Endodermal cell (in vitro differentiated cells): ENCODE results near the gene GAST. TPM values are rescaled to one million over a fixed set of nuclear protein-coding genes. Genes with fewer than 3 reads are reported as not detected.

Experiments used
- DNase-seq: peaks from one replicate; pipeline ENCODE4 v3.0.0-alpha.2; 2017
- H3K27ac ChIP-seq: 2 replicates; pipeline ENCODE4 v1.5.1; 2013; ENCODE audit warnings: mild to moderate bottlenecking, low read depth, low read length, moderate library complexity
- H3K27me3 ChIP-seq: 2 replicates; pipeline ENCODE4 v1.6.1; 2013; ENCODE audit warnings: mild to moderate bottlenecking, low read length, moderate library complexity; ENCODE audit not compliant: insufficient read depth, control insufficient read depth, poor library complexity, severe bottlenecking
- H3K36me3 ChIP-seq: 2 replicates; pipeline ENCODE4 v1.7.0; 2013; ENCODE audit warnings: mild to moderate bottlenecking, low read length, moderate library complexity; ENCODE audit not compliant: control insufficient read depth, insufficient read depth
- H3K4me1 ChIP-seq: one replicate; pipeline ENCODE4 v1.7.0; 2013; ENCODE audit warnings: low read length; ENCODE audit not compliant: control insufficient read depth, insufficient read depth
- H3K4me3 ChIP-seq: 2 replicates; pipeline ENCODE4 v1.5.1; 2013; ENCODE audit warnings: mild to moderate bottlenecking, low read length, moderate library complexity
- H3K9ac ChIP-seq: 2 replicates; pipeline ENCODE4 v1.6.1; 2013; ENCODE audit warnings: mild to moderate bottlenecking, low read length, moderate library complexity; ENCODE audit not compliant: poor library complexity, severe bottlenecking; ENCODE audit errors: extremely low read depth
- H3K9me3 ChIP-seq: 2 replicates; pipeline ENCODE4 v1.6.1; 2013; ENCODE audit warnings: mild to moderate bottlenecking, low read length, moderate library complexity; ENCODE audit not compliant: control insufficient read depth
- H3K27ac Mint-ChIP-seq: 2 replicates; pipeline ENCODE4 v1.8.0; 2020; ENCODE audit warnings: mixed read lengths
- H3K27me3 Mint-ChIP-seq: 2 replicates; pipeline ENCODE4 v1.8.0; 2021; ENCODE audit warnings: mild to moderate bottlenecking, mixed read lengths; ENCODE audit not compliant: insufficient read depth
- H3K36me3 Mint-ChIP-seq: 2 replicates; pipeline ENCODE4 v1.8.0; 2020; ENCODE audit warnings: low read depth, mixed read lengths
- H3K4me1 Mint-ChIP-seq: 2 replicates; pipeline ENCODE4 v1.8.0; 2020; ENCODE audit warnings: mixed read lengths
- H3K4me3 Mint-ChIP-seq: 2 replicates; pipeline ENCODE4 v1.8.0; 2020; ENCODE audit warnings: mild to moderate bottlenecking, moderate library complexity, mixed read lengths
- H3K9me3 Mint-ChIP-seq: 2 replicates; pipeline ENCODE4 v1.8.0; 2020; ENCODE audit warnings: mild to moderate bottlenecking, mixed read lengths
- WGBS, 2 experiments: methylation state at CpG; one replicate each; pipeline versions ENCODE4 v1.1.5 to v1.1.7; 2013; ENCODE audit warnings: missing lambda C conversion rate in 2 of 2, mixed read lengths in 1 of 2; ENCODE audit not compliant: insufficient coverage in 1 of 2, insufficient read length in 1 of 2; 5-methylcytosine and 5-hydroxymethylcytosine counted together
- total RNA-seq, 2 donors: library from RNA; stranded (reverse); fragmentation: NEBNext Ultra II Directional in 1 of 2; extraction: Animal tissue kit (Norgen Biotek cat#: 25700) in 1 of 2; gene quantifications; 2 replicates in 1 of 2; 3 replicates in 1 of 2; pipeline ENCODE4 v1.2.1, GENCODE V29; 2021
- TF ChIP-seq, protein P1 (sequence below): fragments of 200-600 bp; sonication (generic); conservative IDR thresholded peaks from 2 replicates; pipeline ENCODE4 v1.5.0; 2021; ENCODE audit warnings: antibody characterized with exemption, mild to moderate bottlenecking

GAST gene
- total RNA-seq, 2 donors from 2014 or later = not detected

DNA sequence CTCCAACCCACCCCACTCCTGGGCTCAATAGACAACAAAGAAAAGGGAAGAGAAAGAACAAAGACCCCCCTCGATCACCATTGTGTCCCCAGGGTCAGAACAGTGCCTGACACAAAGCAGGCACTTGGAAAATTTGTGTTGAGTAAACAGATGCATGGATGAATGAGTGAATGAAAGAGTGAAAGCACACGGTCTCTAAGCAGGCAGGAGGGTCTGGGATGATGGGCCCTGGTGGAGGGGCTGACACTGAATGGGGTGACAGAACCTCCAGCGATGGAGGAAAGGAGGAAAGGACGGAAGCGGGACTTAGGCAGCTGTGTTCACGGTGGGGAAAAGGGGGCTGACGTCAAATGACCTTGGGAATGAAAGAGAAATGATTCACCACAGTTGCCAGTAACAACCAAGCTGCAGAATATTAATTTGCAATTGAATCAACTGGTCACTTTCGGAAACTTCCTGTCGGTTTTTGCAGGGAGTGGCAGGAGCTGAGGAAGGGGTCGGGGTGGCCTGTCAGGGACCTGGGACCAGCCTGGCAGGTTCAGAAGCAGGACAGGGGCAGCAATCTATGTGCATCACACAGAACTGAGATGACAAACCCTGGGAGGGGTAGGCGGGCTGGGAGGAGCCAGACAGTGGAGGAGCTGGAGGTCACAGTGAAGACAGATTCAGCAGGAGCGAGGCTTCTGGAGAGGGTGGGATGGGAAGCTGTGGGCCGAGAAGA is 6.7 kb upstream of the GAST start:
- 42 to 54% methylated on average over 11 to 13 of the region's 13 CpGs for WGBS, 2 experiments
- Mint-ChIP-seq H3K4me1 (peaks cover 9% of the 10 kb centered on the region), H3K27me3 (peaks cover 74% of the 10 kb centered on the region), H3K4me3 (no peak overlapping the region), H3K9me3 (peaks cover 8% of the 10 kb centered on the region), H3K27ac (no peak overlapping the region), H3K36me3 (no peaks in the 10 kb centered on the region)
- TF ChIP-seq, protein P1, sequence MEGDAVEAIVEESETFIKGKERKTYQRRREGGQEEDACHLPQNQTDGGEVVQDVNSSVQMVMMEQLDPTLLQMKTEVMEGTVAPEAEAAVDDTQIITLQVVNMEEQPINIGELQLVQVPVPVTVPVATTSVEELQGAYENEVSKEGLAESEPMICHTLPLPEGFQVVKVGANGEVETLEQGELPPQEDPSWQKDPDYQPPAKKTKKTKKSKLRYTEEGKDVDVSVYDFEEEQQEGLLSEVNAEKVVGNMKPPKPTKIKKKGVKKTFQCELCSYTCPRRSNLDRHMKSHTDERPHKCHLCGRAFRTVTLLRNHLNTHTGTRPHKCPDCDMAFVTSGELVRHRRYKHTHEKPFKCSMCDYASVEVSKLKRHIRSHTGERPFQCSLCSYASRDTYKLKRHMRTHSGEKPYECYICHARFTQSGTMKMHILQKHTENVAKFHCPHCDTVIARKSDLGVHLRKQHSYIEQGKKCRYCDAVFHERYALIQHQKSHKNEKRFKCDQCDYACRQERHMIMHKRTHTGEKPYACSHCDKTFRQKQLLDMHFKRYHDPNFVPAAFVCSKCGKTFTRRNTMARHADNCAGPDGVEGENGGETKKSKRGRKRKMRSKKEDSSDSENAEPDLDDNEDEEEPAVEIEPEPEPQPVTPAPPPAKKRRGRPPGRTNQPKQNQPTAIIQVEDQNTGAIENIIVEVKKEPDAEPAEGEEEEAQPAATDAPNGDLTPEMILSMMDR = no peak
- Histone ChIP-seq H3K36me3 (no peaks in the 10 kb centered on the region), H3K9ac (no peak overlapping the region), H3K9me3 (no peaks in the 10 kb centered on the region), H3K4me1 (no peaks in the 10 kb centered on the region), H3K27me3 (peaks cover under 1% of the 10 kb centered on the region), H3K4me3 (no peak overlapping the region), H3K27ac (no peak overlapping the region)
- DNase-seq = peak; percentile 81

DNA sequence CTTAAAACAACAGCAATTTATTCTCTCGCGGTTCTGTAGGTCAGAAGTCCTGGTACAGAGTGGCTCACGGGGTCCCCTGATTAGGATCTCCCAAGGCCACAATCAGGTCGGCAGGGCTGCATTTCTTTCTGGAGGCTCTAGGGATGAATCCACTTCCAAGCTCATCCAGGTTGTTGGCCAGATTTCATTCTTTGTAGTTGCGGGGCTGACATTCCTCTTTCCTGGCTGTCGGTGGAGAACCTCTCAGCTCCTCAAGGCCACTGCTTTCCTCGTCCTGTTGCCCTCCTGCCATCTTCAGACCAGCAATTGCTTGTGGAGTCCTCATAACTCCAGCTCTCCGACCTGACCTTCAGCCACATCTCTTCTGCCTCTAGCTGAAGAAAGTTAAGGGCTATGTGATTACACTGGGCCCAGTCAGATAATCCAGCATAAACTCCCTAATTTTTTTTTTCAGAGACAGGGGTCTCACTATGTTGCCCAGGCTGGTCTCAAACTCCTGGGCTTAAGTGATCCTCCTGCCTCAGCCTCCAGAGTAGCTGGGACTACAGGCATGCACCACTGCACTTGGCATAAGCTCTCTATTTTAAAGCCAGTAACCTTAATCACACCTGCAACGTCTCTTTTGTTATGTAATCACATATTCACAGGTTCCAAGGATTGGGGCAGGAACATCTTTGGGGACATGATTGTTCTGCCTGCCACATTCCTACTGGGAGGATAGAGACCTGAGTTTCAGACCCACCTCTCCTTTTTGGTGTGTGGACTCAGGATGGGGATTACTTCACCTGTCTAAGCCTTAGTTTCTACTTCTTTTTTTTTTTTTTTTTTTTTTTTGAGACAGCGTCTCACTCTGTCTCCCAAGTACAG is 4.1 kb upstream of the GAST start:
- Mint-ChIP-seq H3K36me3 (no peaks in the 10 kb centered on the region), H3K4me3 (no peak overlapping the region), H3K4me1 (peaks cover 9% of the 10 kb centered on the region), H3K9me3 (peaks cover 8% of the 10 kb centered on the region), H3K27ac (no peak overlapping the region), H3K27me3 (peaks cover 87% of the 10 kb centered on the region)
- Histone ChIP-seq H3K9ac (no peak overlapping the region), H3K4me3 (no peak overlapping the region), H3K36me3 (no peaks in the 10 kb centered on the region), H3K27ac (no peak overlapping the region), H3K4me1 (no peaks in the 10 kb centered on the region), H3K27me3 (peaks cover 16% of the 10 kb centered on the region), H3K9me3 (no peaks in the 10 kb centered on the region)
- no peak for DNase-seq
- TF ChIP-seq, protein P1 = no peak
- WGBS, 2 experiments = 84 to 88% methylated on average over 8 to 10 of the region's 10 CpGs

DNA sequence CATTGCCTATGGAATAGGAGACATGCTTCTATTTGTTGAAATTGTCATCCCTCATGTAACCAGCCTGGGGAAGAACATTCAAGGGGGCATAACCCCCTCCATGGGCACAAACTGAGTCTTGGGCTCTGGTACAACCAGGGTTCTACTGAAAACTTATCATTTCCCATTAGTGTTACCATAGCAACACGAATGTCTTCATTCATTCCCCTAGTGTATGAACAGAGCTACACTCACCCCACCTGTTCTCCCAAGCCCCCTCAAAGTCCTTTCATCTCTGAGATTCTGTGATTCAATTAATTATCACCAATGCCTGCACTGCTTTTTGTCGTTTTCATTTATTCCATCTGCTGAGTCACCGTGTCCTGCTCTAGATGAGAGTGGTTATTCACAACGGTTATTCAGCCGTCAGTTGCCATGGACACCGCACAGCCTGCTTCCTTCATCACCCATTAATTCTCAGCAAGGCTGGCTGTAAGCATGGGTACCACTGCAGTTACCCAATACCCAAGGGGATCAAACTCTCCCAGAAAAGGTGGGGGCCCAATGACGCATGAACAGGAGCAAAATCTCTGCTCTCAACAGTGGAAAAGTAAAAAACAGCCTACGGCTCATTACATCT is 1.6 kb upstream of the GAST start:
- 72 to 80% methylated on average over 7 to 8 of the region's 8 CpGs for WGBS, 2 experiments
- peaks cover 93% of the 10 kb centered on the region for H3K27me3 Mint-ChIP-seq
- TF ChIP-seq, protein P1 = no peak
- no peaks in the 10 kb centered on the region for H3K4me1 ChIP-seq
- peaks cover 1% of the 10 kb centered on the region for H3K4me1 Mint-ChIP-seq
- no peak overlapping the region for H3K4me3 Mint-ChIP-seq
- no peak overlapping the region for H3K9ac ChIP-seq
- no peak for DNase-seq
- H3K27ac ChIP-seq = no peak overlapping the region
- H3K9me3 ChIP-seq = no peaks in the 10 kb centered on the region
- peaks cover 16% of the 10 kb centered on the region for H3K27me3 ChIP-seq
- H3K36me3 Mint-ChIP-seq = no peaks in the 10 kb centered on the region
- no peak overlapping the region for H3K4me3 ChIP-seq
- H3K36me3 ChIP-seq = no peaks in the 10 kb centered on the region
- H3K27ac Mint-ChIP-seq = no peak overlapping the region
- peaks cover 8% of the 10 kb centered on the region for H3K9me3 Mint-ChIP-seq
